ENCODE measurements around the gene CLIC4.

Gene CLIC4

GRCh38 chr1:24861821-24862727 lies 116.8 kb downstream of the CLIC4 start:
- H3K4me3 ChIP-seq (replicated peaks; ENCODE audit: low read depth, low read length), result no peak overlapping the region
- DNase-seq (ENCODE audit: extremely low read depth, low read depth), result no peak
- TF ChIP-seq, protein P1, sequence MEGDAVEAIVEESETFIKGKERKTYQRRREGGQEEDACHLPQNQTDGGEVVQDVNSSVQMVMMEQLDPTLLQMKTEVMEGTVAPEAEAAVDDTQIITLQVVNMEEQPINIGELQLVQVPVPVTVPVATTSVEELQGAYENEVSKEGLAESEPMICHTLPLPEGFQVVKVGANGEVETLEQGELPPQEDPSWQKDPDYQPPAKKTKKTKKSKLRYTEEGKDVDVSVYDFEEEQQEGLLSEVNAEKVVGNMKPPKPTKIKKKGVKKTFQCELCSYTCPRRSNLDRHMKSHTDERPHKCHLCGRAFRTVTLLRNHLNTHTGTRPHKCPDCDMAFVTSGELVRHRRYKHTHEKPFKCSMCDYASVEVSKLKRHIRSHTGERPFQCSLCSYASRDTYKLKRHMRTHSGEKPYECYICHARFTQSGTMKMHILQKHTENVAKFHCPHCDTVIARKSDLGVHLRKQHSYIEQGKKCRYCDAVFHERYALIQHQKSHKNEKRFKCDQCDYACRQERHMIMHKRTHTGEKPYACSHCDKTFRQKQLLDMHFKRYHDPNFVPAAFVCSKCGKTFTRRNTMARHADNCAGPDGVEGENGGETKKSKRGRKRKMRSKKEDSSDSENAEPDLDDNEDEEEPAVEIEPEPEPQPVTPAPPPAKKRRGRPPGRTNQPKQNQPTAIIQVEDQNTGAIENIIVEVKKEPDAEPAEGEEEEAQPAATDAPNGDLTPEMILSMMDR (IDR thresholded peaks at IDR 0.05; ENCODE audit: low read depth, low read length, missing control alignments), result no peak

GRCh38 chr1:24862775-24863483 lies 117.7 kb downstream of the CLIC4 start:
- DNase-seq (ENCODE audit: extremely low read depth, low read depth), result no peak
- H3K4me3 ChIP-seq (replicated peaks; ENCODE audit: low read depth, low read length), result no peak overlapping the region
- TF ChIP-seq, protein P1 (IDR thresholded peaks at IDR 0.05; ENCODE audit: low read depth, low read length, missing control alignments), result no peak

DNA sequence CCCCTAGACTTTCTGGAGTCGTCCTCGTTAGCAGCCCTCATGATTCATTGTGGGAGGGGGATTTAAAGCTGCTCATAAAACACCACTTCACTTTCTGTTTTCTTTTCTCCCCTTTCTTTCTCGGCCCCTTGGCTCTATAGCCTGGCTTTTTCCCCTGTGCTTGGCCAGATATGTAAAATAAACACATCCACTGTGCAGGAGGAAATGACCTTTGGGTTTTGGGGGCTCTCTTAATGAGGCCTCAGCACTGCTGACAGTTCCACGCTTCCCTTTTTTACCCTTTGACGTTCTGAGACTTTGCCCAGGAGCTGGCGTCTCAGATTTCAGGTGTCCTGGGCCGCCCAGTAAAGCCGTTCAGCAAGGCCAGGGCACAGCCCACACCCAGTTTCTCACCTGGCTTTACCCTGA lies 119.1 kb downstream of the CLIC4 start:
- TF ChIP-seq, protein P1 (IDR thresholded peaks at IDR 0.05; ENCODE audit: low read depth, low read length, missing control alignments), result no peak
- no peak for DNase-seq (ENCODE audit: extremely low read depth, low read depth)
- H3K4me3 ChIP-seq (replicated peaks; ENCODE audit: low read depth, low read length), result no peak overlapping the region

DNA sequence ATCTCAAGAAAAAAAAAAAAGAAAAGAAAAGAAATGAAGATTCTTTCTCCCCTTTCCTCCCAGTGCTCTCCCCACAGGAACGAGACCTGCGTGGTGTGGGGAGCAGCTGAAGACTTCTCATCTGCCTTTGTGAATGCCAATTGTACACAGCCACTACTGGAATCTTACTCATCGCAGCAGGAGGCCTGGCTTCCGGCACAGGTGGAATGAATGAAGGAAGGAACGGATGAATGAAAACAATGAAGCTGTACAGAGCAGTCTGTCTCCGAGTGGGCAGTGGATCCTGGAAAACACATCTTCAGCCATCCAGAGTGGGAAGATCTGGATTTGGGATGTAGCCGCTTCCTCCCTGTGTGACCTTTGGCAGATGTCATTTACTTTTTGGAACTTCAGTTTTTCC lies 119.9 kb downstream of the CLIC4 start:
- no peak for DNase-seq (ENCODE audit: extremely low read depth, low read depth)
- TF ChIP-seq, protein P1 (IDR thresholded peaks at IDR 0.05; ENCODE audit: low read depth, low read length, missing control alignments), result no peak
- no peak overlapping the region for H3K4me3 ChIP-seq (replicated peaks; ENCODE audit: low read depth, low read length)

GRCh38 chr1:24865587-24865986 lies 120.3 kb downstream of the CLIC4 start:
- TF ChIP-seq, protein P1 (IDR thresholded peaks at IDR 0.05; ENCODE audit: low read depth, low read length, missing control alignments), result no peak
- H3K4me3 ChIP-seq (replicated peaks; ENCODE audit: low read depth, low read length), result no peak overlapping the region
- DNase-seq (ENCODE audit: extremely low read depth, low read depth), result no peak

- DNase-seq (ENCODE audit: extremely low read depth, low read depth), result no peak
- TF ChIP-seq, protein P1 (IDR thresholded peaks at IDR 0.05; ENCODE audit: low read depth, low read length, missing control alignments), result no peak
- H3K4me3 ChIP-seq (replicated peaks; ENCODE audit: low read depth, low read length), result no peak overlapping the region
These were observed 121.2 kb downstream of the CLIC4 start for GRCh38 chr1:24866211-24867083.

Data from HFF-Myc (cell line).